Keratinocyte (primary cell): Measurements from ENCODE around the gene RBP4. TPM values are rescaled to one million over a fixed set of nuclear protein-coding genes. Genes with fewer than 3 reads are reported as not detected.

Experiments used
- DNase-seq: peaks from one replicate; pipeline ENCODE4 v3.0.0-alpha.2; 2011; ENCODE audit warnings: low read depth, missing footprints, low spot score
- FAIRE-seq: peaks from 2 replicates; lab custom pipeline; 2011; peaks lifted over from hg19 to GRCh38; lab: Jason Lieb, UNC
- H2AFZ ChIP-seq: 2 replicates; pipeline ENCODE4 v1.6.0; 2012; ENCODE audit warnings: low read length, control low read depth, inconsistent platforms; ENCODE audit not compliant: control insufficient read depth
- H3K27ac ChIP-seq: 2 replicates; pipeline ENCODE4 v1.5.1; 2011; ENCODE audit warnings: low read length; ENCODE audit not compliant: control insufficient read depth, insufficient read depth
- H3K27me3 ChIP-seq: 3 replicates; pipeline ENCODE4 v1.6.0; 2011; ENCODE audit warnings: low read length; ENCODE audit not compliant: control insufficient read depth, insufficient read depth; ENCODE audit errors: extremely low read depth
- H3K36me3 ChIP-seq, 2 experiments: 2 replicates in 1 of 2; 3 replicates in 1 of 2; pipeline ENCODE4 v1.5.1; 2011; ENCODE audit warnings: low read length in 2 of 2, mild to moderate bottlenecking in 1 of 2; ENCODE audit not compliant: control insufficient read depth in 2 of 2, insufficient read depth in 2 of 2; ENCODE audit errors: extremely low read depth in 1 of 2
- H3K4me1 ChIP-seq: 3 replicates; pipeline ENCODE4 v1.5.1; 2011; ENCODE audit warnings: low read length; ENCODE audit not compliant: control insufficient read depth, insufficient read depth; ENCODE audit errors: extremely low read depth
- H3K4me2 ChIP-seq: 3 replicates; pipeline ENCODE4 v1.6.0; 2011; ENCODE audit warnings: low read depth, low read length; ENCODE audit not compliant: control insufficient read depth, insufficient read depth; ENCODE audit errors: extremely low read depth
- H3K4me3 ChIP-seq, 3 experiments: fragments of 200-600 bp in 1 of 3; sonication (generic) in 1 of 3; 2 replicates in 2 of 3; 3 replicates in 1 of 3; pipeline ENCODE4 v1.5.1; 2011 to 2016; ENCODE audit warnings: low read length in 3 of 3, mild to moderate bottlenecking in 3 of 3, control low read depth in 2 of 3, inconsistent platforms in 1 of 3, low read depth in 1 of 3, mixed read lengths in 1 of 3, mixed run types in 1 of 3, moderate library complexity in 1 of 3; ENCODE audit not compliant: control insufficient read depth in 2 of 3, insufficient read depth in 2 of 3; ENCODE audit errors: extremely low read depth in 1 of 3
- H3K79me2 ChIP-seq: 2 replicates; pipeline ENCODE4 v1.6.0; 2012; ENCODE audit warnings: low read length; ENCODE audit not compliant: control insufficient read depth, insufficient read depth
- H3K9ac ChIP-seq: 3 replicates; pipeline ENCODE4 v1.6.0; 2011; ENCODE audit warnings: low read length; ENCODE audit not compliant: control insufficient read depth, insufficient read depth; ENCODE audit errors: extremely low read depth
- H3K9me1 ChIP-seq: 3 replicates; pipeline ENCODE4 v1.6.0; 2011; ENCODE audit warnings: low read length; ENCODE audit not compliant: control insufficient read depth, insufficient read depth; ENCODE audit errors: extremely low read depth
- H3K9me3 ChIP-seq: 2 replicates; pipeline ENCODE4 v1.5.1; 2012; ENCODE audit warnings: low read depth, low read length; ENCODE audit not compliant: control insufficient read depth
- H4K20me1 ChIP-seq: 3 replicates; pipeline ENCODE4 v1.6.0; 2011; ENCODE audit warnings: low read length; ENCODE audit not compliant: control insufficient read depth, insufficient read depth; ENCODE audit errors: extremely low read depth
- EZH2 ChIP-seq: IDR thresholded peaks from one replicate; pipeline ENCODE4 v1.6.1; 2012; ENCODE audit warnings: inconsistent platforms, mild to moderate bottlenecking, low read length, moderate library complexity
- dilution Hi-C: fragments of 300-500 bp; cut with MboI; formaldehyde crosslinking; loops from one replicate; pipeline ENCODE4 v1.7.0; 2020; ENCODE audit warnings: low sequenced_read_pairs; ENCODE audit not compliant: extremely low pct_ligation_motif_present
- polyA plus RNA-seq, 5 experiments: library from polyadenylated mRNA; depleted of rRNA in 3 of 5; stranded (reverse) in 3 of 5; stranded (forward) in 1 of 5; unstranded in 1 of 5; fragments of >200 nt; gene quantifications; 1 replicate in 1 of 5; 2 replicates in 3 of 5; 3 replicates in 1 of 5; pipeline versions ENCODE4 v1.2.1 to v1.2.3, GENCODE V29; 2011 to 2012; ENCODE audit warnings: missing spikeins in 2 of 5, low read depth in 1 of 5, low replicate concordance in 1 of 5
- TF ChIP-seq, protein P1 (sequence below), 3 experiments: IDR thresholded peaks in 1 of 3; conservative IDR thresholded peaks in 1 of 3; optimal IDR thresholded peaks in 1 of 3; 2 replicates in 2 of 3; 3 replicates in 1 of 3; pipeline versions ENCODE3 to v1.5.1; 2011; ENCODE audit warnings: low read length in 3 of 3, mild to moderate bottlenecking in 3 of 3, moderate library complexity in 2 of 3, control low read depth in 1 of 3, inconsistent platforms in 1 of 3; ENCODE audit not compliant: insufficient read depth in 2 of 3; ENCODE audit errors: extremely low read depth in 1 of 3

Gene RBP4
- polyA plus RNA-seq, 1 donor (not counting 4 experiments of a cell fraction or from before 2014, with no cell fraction given): not detected

- Histone ChIP-seq H2AFZ (no peak overlapping the region), H3K4me3 (no peak overlapping the region), H3K4me1 (no peaks in the 10 kb centered on the region), H3K27ac (no peak overlapping the region), H3K4me2 (no peak overlapping the region), H3K9me1 (no peaks in the 10 kb centered on the region), H3K9ac (no peak overlapping the region), H3K9me3 (no peaks in the 10 kb centered on the region), H3K36me3 (no peaks in the 10 kb centered on the region), H3K27me3 (peaks cover 7% of the 10 kb centered on the region), H3K79me2 (no peaks in the 10 kb centered on the region), H4K20me1 (no peaks in the 10 kb centered on the region)
- DNase-seq (no peak), FAIRE-seq (no peak)
- TF ChIP-seq, protein P1, sequence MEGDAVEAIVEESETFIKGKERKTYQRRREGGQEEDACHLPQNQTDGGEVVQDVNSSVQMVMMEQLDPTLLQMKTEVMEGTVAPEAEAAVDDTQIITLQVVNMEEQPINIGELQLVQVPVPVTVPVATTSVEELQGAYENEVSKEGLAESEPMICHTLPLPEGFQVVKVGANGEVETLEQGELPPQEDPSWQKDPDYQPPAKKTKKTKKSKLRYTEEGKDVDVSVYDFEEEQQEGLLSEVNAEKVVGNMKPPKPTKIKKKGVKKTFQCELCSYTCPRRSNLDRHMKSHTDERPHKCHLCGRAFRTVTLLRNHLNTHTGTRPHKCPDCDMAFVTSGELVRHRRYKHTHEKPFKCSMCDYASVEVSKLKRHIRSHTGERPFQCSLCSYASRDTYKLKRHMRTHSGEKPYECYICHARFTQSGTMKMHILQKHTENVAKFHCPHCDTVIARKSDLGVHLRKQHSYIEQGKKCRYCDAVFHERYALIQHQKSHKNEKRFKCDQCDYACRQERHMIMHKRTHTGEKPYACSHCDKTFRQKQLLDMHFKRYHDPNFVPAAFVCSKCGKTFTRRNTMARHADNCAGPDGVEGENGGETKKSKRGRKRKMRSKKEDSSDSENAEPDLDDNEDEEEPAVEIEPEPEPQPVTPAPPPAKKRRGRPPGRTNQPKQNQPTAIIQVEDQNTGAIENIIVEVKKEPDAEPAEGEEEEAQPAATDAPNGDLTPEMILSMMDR (optimal IDR thresholded peaks at IDR 0.05 in 1 of 3, IDR thresholded peaks at IDR 0.05 in 1 of 3, conservative IDR thresholded peaks at IDR 0.05 in 1 of 3; ENCODE audit: extremely low read depth in 1 of 3, insufficient read depth in 2 of 3, low read length in 3 of 3): no peak
- no peak for TF ChIP-seq EZH2
- dilution Hi-C loops: no loop called here
Measured at GRCh38 chr10:93593254-93593653, 7.8 kb downstream of the RBP4 start.

- H3K79me2 ChIP-seq: no peaks in the 10 kb centered on the region
- FAIRE-seq (no peak), DNase-seq (no peak)
- no peaks in the 10 kb centered on the region for H4K20me1 ChIP-seq
- TF ChIP-seq, protein P1 (optimal IDR thresholded peaks at IDR 0.05 in 1 of 3, IDR thresholded peaks at IDR 0.05 in 1 of 3, conservative IDR thresholded peaks at IDR 0.05 in 1 of 3; ENCODE audit: extremely low read depth in 1 of 3, insufficient read depth in 2 of 3, low read length in 3 of 3): no peak
- no peak for TF ChIP-seq EZH2
- no peak overlapping the region for H2AFZ ChIP-seq
- H3K4me1 ChIP-seq: no peaks in the 10 kb centered on the region
- H3K9me3 ChIP-seq: no peaks in the 10 kb centered on the region
- no peaks in the 10 kb centered on the region for H3K36me3 ChIP-seq
- no peak overlapping the region for H3K9ac ChIP-seq
- dilution Hi-C loops: no loop called here
- H3K4me2 ChIP-seq: no peak overlapping the region
- H3K27ac ChIP-seq: no peak overlapping the region
- no peak overlapping the region for H3K4me3 ChIP-seq
- H3K27me3 ChIP-seq: peaks cover 7% of the 10 kb centered on the region
- no peaks in the 10 kb centered on the region for H3K9me1 ChIP-seq
Measured at GRCh38 chr10:93591065-93591808, 9.8 kb downstream of the RBP4 start.
